ENCODE data around the gene RFX2. TPM values are rescaled to one million over a fixed set of nuclear protein-coding genes. Genes with fewer than 3 reads are reported as not detected.

Gene RFX2
- total RNA-seq, 2 donors from 2014 or later = 12.7 to 16.1 TPM

- Histone ChIP-seq H3K27me3 (no peaks in the 10 kb centered on the region), H3K27ac (peak overlapping the region; percentile 12 to 71), H3K36me3 (no peaks in the 10 kb centered on the region), H3K4me3 (no peak overlapping the region), H3K4me1 (peaks cover 0 to 55% of the 10 kb centered on the region in 2 donors), H3K9me3 (no peaks in the 10 kb centered on the region)
- TF ChIP-seq, protein P1, sequence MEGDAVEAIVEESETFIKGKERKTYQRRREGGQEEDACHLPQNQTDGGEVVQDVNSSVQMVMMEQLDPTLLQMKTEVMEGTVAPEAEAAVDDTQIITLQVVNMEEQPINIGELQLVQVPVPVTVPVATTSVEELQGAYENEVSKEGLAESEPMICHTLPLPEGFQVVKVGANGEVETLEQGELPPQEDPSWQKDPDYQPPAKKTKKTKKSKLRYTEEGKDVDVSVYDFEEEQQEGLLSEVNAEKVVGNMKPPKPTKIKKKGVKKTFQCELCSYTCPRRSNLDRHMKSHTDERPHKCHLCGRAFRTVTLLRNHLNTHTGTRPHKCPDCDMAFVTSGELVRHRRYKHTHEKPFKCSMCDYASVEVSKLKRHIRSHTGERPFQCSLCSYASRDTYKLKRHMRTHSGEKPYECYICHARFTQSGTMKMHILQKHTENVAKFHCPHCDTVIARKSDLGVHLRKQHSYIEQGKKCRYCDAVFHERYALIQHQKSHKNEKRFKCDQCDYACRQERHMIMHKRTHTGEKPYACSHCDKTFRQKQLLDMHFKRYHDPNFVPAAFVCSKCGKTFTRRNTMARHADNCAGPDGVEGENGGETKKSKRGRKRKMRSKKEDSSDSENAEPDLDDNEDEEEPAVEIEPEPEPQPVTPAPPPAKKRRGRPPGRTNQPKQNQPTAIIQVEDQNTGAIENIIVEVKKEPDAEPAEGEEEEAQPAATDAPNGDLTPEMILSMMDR (IDR thresholded peaks at IDR 0.05) = no peak
- DNase-seq (ENCODE audit: low spot score) = peak; percentile 42
Observed at GRCh38 chr19:6070207-6070681, 40.1 kb downstream of the RFX2 start.

DNA sequence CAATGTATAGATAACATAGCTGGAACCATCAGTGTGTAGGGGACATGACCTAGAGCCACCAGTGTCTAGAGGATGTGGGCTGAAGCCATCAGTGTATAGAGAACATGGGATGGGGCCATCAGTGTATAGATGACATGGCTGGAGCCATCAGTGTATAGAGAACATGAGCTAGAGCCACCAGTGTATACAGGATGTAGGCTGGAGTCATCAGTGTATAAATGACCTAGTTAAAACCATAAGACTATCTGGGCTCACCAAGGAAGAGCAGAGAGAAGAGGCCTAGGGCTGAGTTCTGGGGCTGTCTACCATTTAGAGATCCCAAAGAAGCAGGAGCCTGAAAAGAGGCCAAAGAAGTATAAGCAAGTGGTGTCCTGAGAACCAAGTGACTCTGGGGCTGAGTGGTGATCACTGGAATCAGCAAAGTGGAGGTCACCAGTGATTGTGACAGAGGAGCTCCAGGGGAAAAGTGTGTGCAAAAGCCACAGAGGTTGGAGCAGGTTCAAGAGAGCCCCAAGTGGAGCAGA, 41.0 kb downstream of the RFX2 start:
- Histone ChIP-seq H3K36me3 (no peaks in the 10 kb centered on the region), H3K27me3 (no peaks in the 10 kb centered on the region), H3K4me1 (peaks cover 0 to 64% of the 10 kb centered on the region in 2 donors), H3K4me3 (no peak overlapping the region), H3K27ac (no peak overlapping the region), H3K9me3 (no peaks in the 10 kb centered on the region)
- DNase-seq (ENCODE audit: low spot score) = peak; percentile 36
- TF ChIP-seq, protein P1 (IDR thresholded peaks at IDR 0.05) = no peak

- Histone ChIP-seq H3K27me3 (no peaks in the 10 kb centered on the region), H3K4me1 (peaks cover 0 to 70% of the 10 kb centered on the region in 2 donors), H3K4me3 (no peak overlapping the region), H3K27ac (peak overlapping the region; percentile 74 to 94), H3K36me3 (no peaks in the 10 kb centered on the region), H3K9me3 (no peaks in the 10 kb centered on the region)
- peak; percentile 53 for DNase-seq (ENCODE audit: low spot score)
- TF ChIP-seq, protein P1 (IDR thresholded peaks at IDR 0.05) = no peak
Observed at GRCh38 chr19:6068711-6069110, 41.6 kb downstream of the RFX2 start.

DNA sequence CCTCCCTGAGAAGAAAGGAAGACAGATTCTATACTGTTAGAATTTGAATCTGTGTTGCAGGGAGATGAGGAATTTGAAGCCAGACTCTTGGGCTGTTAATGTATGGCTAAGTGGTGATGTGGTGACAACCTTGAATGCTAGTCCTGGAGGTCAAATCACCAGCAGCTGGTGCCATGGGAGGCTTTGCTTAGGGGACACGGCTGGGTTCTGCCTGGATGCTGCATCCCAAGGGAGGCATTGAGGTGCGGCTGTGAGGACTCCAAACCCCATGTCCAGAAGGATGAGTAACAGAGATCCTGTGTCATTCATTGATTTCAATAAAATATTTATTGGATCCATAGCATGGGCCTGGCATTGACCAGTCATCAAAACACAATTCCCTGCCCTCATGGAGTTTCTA, 42.3 kb downstream of the RFX2 start:
- peak; percentile 56 for DNase-seq (ENCODE audit: low spot score)
- H3K4me1 ChIP-seq = peaks cover 0 to 77% of the 10 kb centered on the region in 2 donors
- H3K9me3 ChIP-seq = no peaks in the 10 kb centered on the region
- H3K27ac ChIP-seq = peak overlapping the region; percentile 74 to 94
- no peak overlapping the region for H3K4me3 ChIP-seq
- TF ChIP-seq, protein P1 (IDR thresholded peaks at IDR 0.05) = no peak
- no peaks in the 10 kb centered on the region for H3K36me3 ChIP-seq
- H3K27me3 ChIP-seq = no peaks in the 10 kb centered on the region

DNA sequence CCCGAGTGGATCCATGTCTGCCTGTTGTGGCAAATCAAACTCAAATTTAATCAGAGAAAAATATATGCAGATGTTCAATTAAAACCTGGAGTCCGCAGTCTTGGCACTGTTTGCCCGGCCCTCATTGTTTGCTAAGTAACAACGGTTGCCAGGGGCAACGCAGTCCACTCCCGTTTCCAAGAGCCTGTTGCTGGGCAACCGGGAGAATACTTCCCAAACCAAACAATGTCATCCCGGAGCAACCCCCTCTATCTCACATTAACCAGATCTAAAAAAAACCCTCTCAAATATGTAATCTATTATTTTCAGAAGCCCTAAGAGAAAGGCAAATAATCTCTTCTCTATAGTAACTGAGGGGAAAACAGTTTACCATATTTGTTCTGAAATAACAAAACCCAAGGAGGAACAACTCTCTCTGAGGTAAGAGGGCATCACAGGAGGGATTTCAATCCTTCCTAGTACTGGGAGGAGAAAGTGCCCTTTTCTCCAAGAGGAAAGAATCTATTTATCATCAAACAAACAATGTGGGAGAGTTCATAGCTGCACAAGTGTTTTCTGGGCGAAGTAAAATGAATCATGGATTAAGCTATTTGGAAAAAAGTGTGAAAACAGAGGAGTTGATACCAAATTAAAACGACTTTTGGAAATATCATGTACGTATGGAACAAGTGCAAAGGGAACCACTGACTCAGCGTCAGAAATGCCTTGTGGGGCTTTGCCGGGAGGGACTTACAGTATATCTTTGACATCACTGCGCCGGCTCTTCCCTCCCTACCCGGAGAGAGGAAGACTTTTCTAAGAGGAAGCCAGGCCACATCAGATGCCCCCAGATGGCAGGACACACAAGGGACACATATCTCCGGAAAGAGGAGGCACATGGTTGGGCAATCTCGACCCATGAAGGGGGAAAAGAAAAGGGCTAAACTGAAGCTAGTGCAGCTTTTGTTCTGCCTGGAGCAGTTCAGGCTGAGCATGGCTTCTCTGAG, 43.3 kb downstream of the RFX2 start:
- H3K27me3 ChIP-seq = no peaks in the 10 kb centered on the region
- H3K36me3 ChIP-seq = no peaks in the 10 kb centered on the region
- no peaks in the 10 kb centered on the region for H3K9me3 ChIP-seq
- H3K27ac ChIP-seq = peak overlapping the region; percentile 74 to 94
- H3K4me1 ChIP-seq = peaks cover 0 to 84% of the 10 kb centered on the region in 2 donors
- DNase-seq (ENCODE audit: low spot score) = peak; percentile 99
- TF ChIP-seq, protein P1 (IDR thresholded peaks at IDR 0.05) = no peak
- H3K4me3 ChIP-seq = peak overlapping the region in 1 of 2 donors; percentile 3
